ENCODE results near the gene C1orf53. TPM values are rescaled to one million over a fixed set of nuclear protein-coding genes. Genes with fewer than 3 reads are reported as not detected.

Gene C1orf53
- total RNA-seq, 5 donors from 2014 or later (not counting 1 experiment from before 2014, with no cell fraction given), result not detected

- CTCF ChIA-PET, result interaction anchor here (0.6 kb wide), 2 partner anchors 14 to 733 kb away, joined by 3 read pairs; no protein-coding TSS in a partner anchor
- peak overlapping the region in 1 of 3 donors; percentile 78 for H3K4me3 Mint-ChIP-seq
- no peaks in the 10 kb centered on the region for H3K36me3 ChIP-seq (ENCODE audit: control insufficient read depth in 2 of 2, extremely low read depth in 1 of 2, insufficient read depth in 1 of 2, low read length in 1 of 2)
- POLR2A ChIA-PET, result no interaction called here
- H3K36me3 Mint-ChIP-seq, result no peaks in the 10 kb centered on the region
- H3K4me3 ChIP-seq (ENCODE audit: control insufficient read depth in 1 of 2, extremely low read depth in 1 of 2, low read length in 1 of 2), result no peak overlapping the region
- no peaks in the 10 kb centered on the region for H3K9me3 Mint-ChIP-seq
- H3K27ac ChIP-seq (ENCODE audit: low read length), result no peak overlapping the region
- no peaks in the 10 kb centered on the region for H3K9me3 ChIP-seq
- peaks cover 23 to 75% of the 10 kb centered on the region in 2 experiments for H3K27me3 ChIP-seq (replicated peaks in 1 of 2; ENCODE audit: control insufficient read depth in 2 of 2, extremely low read depth in 1 of 2, insufficient read depth in 2 of 2, low read length in 1 of 2)
- ATAC-seq (replicated peaks in 1 of 4) (no peak), DNase-seq (no peak)
- H3K27ac Mint-ChIP-seq, result no peak overlapping the region
- WGBS (ENCODE audit: insufficient coverage), result 12% methylated on average over 6 of the region's 8 CpGs
- H3K27me3 Mint-ChIP-seq, result peaks cover 85 to 92% of the 10 kb centered on the region in 2 donors
- peaks cover 24 to 51% of the 10 kb centered on the region in 2 experiments for H3K4me1 ChIP-seq (ENCODE audit: control insufficient read depth in 1 of 2, extremely low read depth in 1 of 2, insufficient read depth in 2 of 2, low read length in 2 of 2)
- peaks cover 54 to 63% (median 57%) of the 10 kb centered on the region in 3 donors for H3K4me1 Mint-ChIP-seq
Observed at GRCh38 chr1:197909384-197909783, 7.0 kb downstream of the C1orf53 start.

- H3K27me3 ChIP-seq (replicated peaks in 1 of 2; ENCODE audit: control insufficient read depth in 2 of 2, extremely low read depth in 1 of 2, insufficient read depth in 2 of 2, low read length in 1 of 2), result peaks cover 28 to 80% of the 10 kb centered on the region in 2 experiments
- peak overlapping the region in 1 of 2 donors; percentile 1 for H3K27ac Mint-ChIP-seq
- ChIA-PET POLR2A (interaction anchor here in 1 of 2 donors (0.6 kb wide), 1 partner anchor 1182 kb away, joined by 4 read pairs; no protein-coding TSS in a partner anchor), CTCF (interaction anchor here (0.6 to 0.7 kb wide), 5 partner anchors 13 to 734 kb away, joined by 3 read pairs; no protein-coding TSS in a partner anchor)
- DNase-seq (no peak), ATAC-seq (replicated peaks in 1 of 4) (peak in 1 of 4 experiments; percentile 35)
- H3K27ac ChIP-seq (ENCODE audit: low read length), result no peak overlapping the region
- H3K4me3 Mint-ChIP-seq, result peak overlapping the region; percentile 50 to 78 (median 61)
- H3K9me3 Mint-ChIP-seq, result no peaks in the 10 kb centered on the region
- WGBS (ENCODE audit: insufficient coverage), result 10% methylated on average over 28 of the region's 37 CpGs
- H3K4me1 ChIP-seq (ENCODE audit: control insufficient read depth in 1 of 2, extremely low read depth in 1 of 2, insufficient read depth in 2 of 2, low read length in 2 of 2), result peaks cover 24 to 54% of the 10 kb centered on the region in 2 experiments
- no peaks in the 10 kb centered on the region for H3K9me3 ChIP-seq
- H3K4me3 ChIP-seq (ENCODE audit: control insufficient read depth in 1 of 2, extremely low read depth in 1 of 2, low read length in 1 of 2), result peak overlapping the region in 1 of 2 donors; percentile 70
- peaks cover 56 to 65% (median 60%) of the 10 kb centered on the region in 3 donors for H3K4me1 Mint-ChIP-seq
- no peaks in the 10 kb centered on the region for H3K36me3 ChIP-seq (ENCODE audit: control insufficient read depth in 2 of 2, extremely low read depth in 1 of 2, insufficient read depth in 1 of 2, low read length in 1 of 2)
- H3K36me3 Mint-ChIP-seq, result no peaks in the 10 kb centered on the region
- H3K27me3 Mint-ChIP-seq, result peaks cover 86 to 95% of the 10 kb centered on the region in 2 donors
Observed at GRCh38 chr1:197910120-197910991, 7.9 kb downstream of the C1orf53 start.

- Histone ChIP-seq H3K36me3 (ENCODE audit: control insufficient read depth in 2 of 2, extremely low read depth in 1 of 2, insufficient read depth in 1 of 2, low read length in 1 of 2) (no peaks in the 10 kb centered on the region), H3K4me1 (ENCODE audit: control insufficient read depth in 1 of 2, extremely low read depth in 1 of 2, insufficient read depth in 2 of 2, low read length in 2 of 2) (peaks cover 30 to 63% of the 10 kb centered on the region in 2 experiments), H3K27me3 (replicated peaks in 1 of 2; ENCODE audit: control insufficient read depth in 2 of 2, extremely low read depth in 1 of 2, insufficient read depth in 2 of 2, low read length in 1 of 2) (peaks cover 24 to 85% of the 10 kb centered on the region in 2 experiments), H3K27ac (ENCODE audit: low read length) (no peak overlapping the region), H3K9me3 (no peaks in the 10 kb centered on the region), H3K4me3 (ENCODE audit: control insufficient read depth in 1 of 2, extremely low read depth in 1 of 2, low read length in 1 of 2) (peak overlapping the region in 1 of 2 donors; percentile 49)
- Mint-ChIP-seq H3K4me1 (peaks cover 65 to 74% (median 69%) of the 10 kb centered on the region in 3 donors), H3K27me3 (peaks cover 86 to 95% of the 10 kb centered on the region in 2 donors), H3K9me3 (no peaks in the 10 kb centered on the region), H3K36me3 (no peaks in the 10 kb centered on the region), H3K4me3 (peak overlapping the region; percentile 55 to 78 (median 65)), H3K27ac (no peak overlapping the region)
- WGBS (ENCODE audit: insufficient coverage), result 2% methylated on average over 27 of the region's 47 CpGs
- peak in 3 of 4 experiments; percentile 5 to 24 (median 22) for ATAC-seq (replicated peaks in 1 of 4)
- ChIA-PET POLR2A (interaction anchor here (0.6 kb wide), 2 partner anchors 485 to 1181 kb away, joined by 3 to 4 read pairs; no protein-coding TSS in a partner anchor), CTCF (interaction anchor here in 1 of 2 donors (0.6 kb wide), 2 partner anchors 23 to 252 kb away, joined by 3 read pairs; no protein-coding TSS in a partner anchor)
- no peak for DNase-seq
Observed at GRCh38 chr1:197911111-197911856, 8.9 kb downstream of the C1orf53 start.

GRCh38 chr1:197911857-197912696 is 9.6 kb downstream of the C1orf53 start:
- WGBS (ENCODE audit: insufficient coverage), result under 1% methylated on average over 17 of the region's 46 CpGs
- CTCF ChIA-PET, result interaction anchor here (0.6 kb wide), 5 partner anchors 8 to 297 kb away, joined by 3 to 7 read pairs (median 3); no protein-coding TSS in a partner anchor

GRCh38 chr1:197912739-197913494 is 10.5 kb downstream of the C1orf53 start:
- Mint-ChIP-seq H3K27ac (peak overlapping the region in 1 of 2 donors; percentile 36), H3K4me3 (peak overlapping the region; percentile 29 to 78 (median 55)), H3K27me3 (peaks cover 93 to 97% of the 10 kb centered on the region in 2 donors), H3K36me3 (no peaks in the 10 kb centered on the region), H3K9me3 (no peaks in the 10 kb centered on the region), H3K4me1 (peaks cover 81 to 91% (median 85%) of the 10 kb centered on the region in 3 donors)
- Histone ChIP-seq H3K4me3 (ENCODE audit: control insufficient read depth in 1 of 2, extremely low read depth in 1 of 2, low read length in 1 of 2) (peak overlapping the region in 1 of 2 donors; percentile 42), H3K27me3 (replicated peaks in 1 of 2; ENCODE audit: control insufficient read depth in 2 of 2, extremely low read depth in 1 of 2, insufficient read depth in 2 of 2, low read length in 1 of 2) (peaks cover 29 to 97% of the 10 kb centered on the region in 2 experiments), H3K36me3 (ENCODE audit: control insufficient read depth in 2 of 2, extremely low read depth in 1 of 2, insufficient read depth in 1 of 2, low read length in 1 of 2) (no peaks in the 10 kb centered on the region), H3K27ac (ENCODE audit: low read length) (no peak overlapping the region), H3K9me3 (no peaks in the 10 kb centered on the region), H3K4me1 (ENCODE audit: control insufficient read depth in 1 of 2, extremely low read depth in 1 of 2, insufficient read depth in 2 of 2, low read length in 2 of 2) (peaks cover 42 to 80% of the 10 kb centered on the region in 2 experiments)
- 8% methylated on average over 27 of the region's 32 CpGs for WGBS (ENCODE audit: insufficient coverage)
- no peak for ATAC-seq (replicated peaks in 1 of 4)
- ChIA-PET CTCF (interaction anchor here (0.6 to 0.7 kb wide), 3 partner anchors 14 to 513 kb away, joined by 3 to 4 read pairs (median 3); no protein-coding TSS in a partner anchor), POLR2A (no interaction called here)
- no peak for DNase-seq

More at GRCh38 chr1:197911857-197912696, 9.6 kb downstream of the C1orf53 start:
- Histone ChIP-seq H3K27me3 (replicated peaks in 1 of 2; ENCODE audit: control insufficient read depth in 2 of 2, extremely low read depth in 1 of 2, insufficient read depth in 2 of 2, low read length in 1 of 2) (peaks cover 29 to 92% of the 10 kb centered on the region in 2 experiments), H3K36me3 (ENCODE audit: control insufficient read depth in 2 of 2, extremely low read depth in 1 of 2, insufficient read depth in 1 of 2, low read length in 1 of 2) (no peaks in the 10 kb centered on the region), H3K4me1 (ENCODE audit: control insufficient read depth in 1 of 2, extremely low read depth in 1 of 2, insufficient read depth in 2 of 2, low read length in 2 of 2) (peaks cover 38 to 71% of the 10 kb centered on the region in 2 experiments), H3K4me3 (ENCODE audit: control insufficient read depth in 1 of 2, extremely low read depth in 1 of 2, low read length in 1 of 2) (peak overlapping the region in 1 of 2 donors; percentile 42), H3K9me3 (no peaks in the 10 kb centered on the region), H3K27ac (ENCODE audit: low read length) (no peak overlapping the region)
- Mint-ChIP-seq H3K4me1 (peaks cover 72 to 82% (median 77%) of the 10 kb centered on the region in 3 donors), H3K27me3 (peaks cover 91 to 97% of the 10 kb centered on the region in 2 donors), H3K27ac (peak overlapping the region in 1 of 2 donors; percentile 82), H3K9me3 (no peaks in the 10 kb centered on the region), H3K36me3 (no peaks in the 10 kb centered on the region), H3K4me3 (peak overlapping the region; percentile 55 to 78 (median 65))
- ATAC-seq (replicated peaks in 1 of 4) (peak in 1 of 4 experiments; percentile 10), DNase-seq (no peak)
- POLR2A ChIA-PET, result interaction anchor here in 1 of 2 donors (0.6 to 0.7 kb wide), 2 partner anchors 8 to 484 kb away, joined by 3 read pairs; no protein-coding TSS in a partner anchor

Measured in T-cell (primary cell).